Neural cell (in vitro differentiated cells): ENCODE results near the gene CPM. TPM values are rescaled to one million over a fixed set of nuclear protein-coding genes. Genes with fewer than 3 reads are reported as not detected.

Experiments
- H2AFZ ChIP-seq: fragments of 200-600, 300-800 bp; sonication (generic), shearing (Covaris generic); 2 replicates; pipeline ENCODE4 v1.6.0; 2014; ENCODE audit warnings: low read depth, mild to moderate bottlenecking, antibody characterized with exemption, low read length, moderate library complexity
- H3F3A ChIP-seq: fragments of 200-600 bp; shearing (Covaris generic); 2 replicates; pipeline ENCODE4 v1.6.1; 2016; ENCODE audit warnings: mild to moderate bottlenecking, moderate library complexity, mixed read lengths, antibody characterized with exemption, low read length; ENCODE audit not compliant: insufficient read depth, poor library complexity, severe bottlenecking
- H3K27ac ChIP-seq: fragments of 200-600, 300-800 bp; sonication (generic), shearing (Covaris generic); 2 replicates; pipeline ENCODE4 v1.5.1; 2014; ENCODE audit warnings: mild to moderate bottlenecking, low read length, moderate library complexity
- H3K27me3 ChIP-seq: fragments of 300-800, 200-600 bp; sonication (generic), shearing (Covaris generic); 2 replicates; pipeline ENCODE4 v1.6.0; 2014; ENCODE audit warnings: mild to moderate bottlenecking, low read depth, low read length, moderate library complexity; ENCODE audit not compliant: insufficient read depth
- H3K36me3 ChIP-seq: fragments of 300-800, 200-600 bp; sonication (generic), shearing (Covaris generic); 2 replicates; pipeline ENCODE4 v1.5.1; 2014; ENCODE audit warnings: mild to moderate bottlenecking, antibody characterized with exemption, low read length, moderate library complexity; ENCODE audit not compliant: insufficient read depth
- H3K4me2 ChIP-seq: fragments of 300-800, 200-600 bp; sonication (generic), shearing (Covaris generic); 2 replicates; pipeline ENCODE4 v1.6.0; 2014; ENCODE audit warnings: mild to moderate bottlenecking, low read length
- H3K4me3 ChIP-seq: fragments of 300-800, 200-600 bp; sonication (generic), shearing (Covaris generic); 2 replicates; pipeline ENCODE4 v1.5.1; 2014; ENCODE audit warnings: mild to moderate bottlenecking, low read length, moderate library complexity
- H3K79me2 ChIP-seq: fragments of 200-600 bp; shearing (Covaris generic); replicated peaks from 2 replicates; pipeline ENCODE4 v1.6.0; 2014; ENCODE audit warnings: mild to moderate bottlenecking, low read length, moderate library complexity; ENCODE audit not compliant: insufficient read depth
- H3K9ac ChIP-seq: fragments of 300-800, 200-600 bp; sonication (generic), shearing (Covaris generic); 2 replicates; pipeline ENCODE4 v1.6.1; 2016; ENCODE audit warnings: mild to moderate bottlenecking, low read length, mixed read lengths
- H3K9me2 ChIP-seq: fragments of 200-600 bp; shearing (Covaris generic); 2 replicates; pipeline ENCODE4 v1.6.1; 2016; ENCODE audit warnings: mild to moderate bottlenecking, low read length, mixed read lengths; ENCODE audit not compliant: insufficient read depth
- H3K9me3 ChIP-seq: fragments of 200-600, 300-800 bp; sonication (generic), shearing (Covaris generic); 2 replicates; pipeline ENCODE4 v1.6.1; 2016; ENCODE audit warnings: mild to moderate bottlenecking, mixed run types, low read length, moderate library complexity, mixed read lengths
- H4K20me1 ChIP-seq: fragments of 200-600 bp; shearing (Covaris generic); 2 replicates; pipeline ENCODE4 v1.6.1; 2016; ENCODE audit warnings: mild to moderate bottlenecking, mixed run types; ENCODE audit not compliant: insufficient read depth
- EP300 ChIP-seq: fragments of 450-650 bp; conservative IDR thresholded peaks from 2 replicates; pipeline ENCODE4 v1.6.1; 2014; ENCODE audit warnings: antibody characterized with exemption, mild to moderate bottlenecking, moderate library complexity; ENCODE audit not compliant: poor library complexity, severe bottlenecking
- EZH2 ChIP-seq: fragments of 200-600, 300-800 bp; shearing (Covaris generic), sonication (generic); IDR thresholded peaks from 2 replicates; pipeline ENCODE4 v1.6.1; 2014; ENCODE audit warnings: antibody characterized with exemption, low read length, borderline replicate concordance, mild to moderate bottlenecking; ENCODE audit not compliant: insufficient read depth, poor library complexity, severe bottlenecking
- MXI1 ChIP-seq: fragments of 450-650 bp; conservative IDR thresholded peaks from 2 replicates; pipeline ENCODE4 v1.6.1; 2014; ENCODE audit warnings: antibody characterized with exemption, mild to moderate bottlenecking; ENCODE audit not compliant: poor library complexity, severe bottlenecking
- POLR2AphosphoS5 ChIP-seq: IDR thresholded peaks from 2 replicates; pipeline ENCODE4 v1.6.1; 2012
- RAD21 ChIP-seq: fragments of 450-650 bp; conservative IDR thresholded peaks from 2 replicates; pipeline ENCODE4 v1.6.1; 2014; ENCODE audit warnings: antibody characterized with exemption, mild to moderate bottlenecking, moderate library complexity
- SMC3 ChIP-seq: fragments of 450-650 bp; conservative IDR thresholded peaks from 2 replicates; pipeline ENCODE4 v1.6.1; 2014; ENCODE audit warnings: antibody characterized with exemption, mild to moderate bottlenecking, moderate library complexity; ENCODE audit not compliant: poor library complexity
- TAF1 ChIP-seq: IDR thresholded peaks from 2 replicates; pipeline ENCODE4 v1.6.1; 2012; ENCODE audit warnings: low read depth
- polyA plus RNA-seq: library from polyadenylated mRNA; depleted of rRNA; stranded (reverse); fragments of >200 nt; gene quantifications from 2 replicates; pipeline ENCODE4 v1.2.3, GENCODE V29; 2014
- TF ChIP-seq, protein P1 (sequence below): fragments of 450-650 bp; IDR thresholded peaks from 2 replicates; pipeline ENCODE4 v1.5.1; 2014; ENCODE audit warnings: antibody characterized with exemption, mild to moderate bottlenecking, moderate library complexity; ENCODE audit not compliant: poor library complexity, severe bottlenecking
- TF ChIP-seq, protein P2 (sequence below): IDR thresholded peaks from 2 replicates; pipeline ENCODE4 v1.6.1; 2012; ENCODE audit warnings: borderline replicate concordance

CPM gene
- polyA plus RNA-seq, 1 donor from 2014 or later: not detected

GRCh38 chr12:68919581-68920239 lies 13.3 kb downstream of the CPM start:
- Histone ChIP-seq H3K36me3 (no peaks in the 10 kb centered on the region), H3K27ac (no peak overlapping the region), H2AFZ (no peak overlapping the region), H3K79me2 (no peaks in the 10 kb centered on the region), H4K20me1 (no peaks in the 10 kb centered on the region), H3K9me3 (no peaks in the 10 kb centered on the region), H3F3A (no peaks in the 10 kb centered on the region), H3K27me3 (no peaks in the 10 kb centered on the region), H3K4me2 (no peak overlapping the region), H3K9me2 (no peaks in the 10 kb centered on the region), H3K9ac (no peak overlapping the region), H3K4me3 (no peak overlapping the region)
- TF ChIP-seq MXI1 (no peak), EZH2 (no peak), RAD21 (no peak), SMC3 (no peak), POLR2AphosphoS5 (no peak), TAF1 (no peak), EP300 (no peak)
- TF ChIP-seq, protein P1, sequence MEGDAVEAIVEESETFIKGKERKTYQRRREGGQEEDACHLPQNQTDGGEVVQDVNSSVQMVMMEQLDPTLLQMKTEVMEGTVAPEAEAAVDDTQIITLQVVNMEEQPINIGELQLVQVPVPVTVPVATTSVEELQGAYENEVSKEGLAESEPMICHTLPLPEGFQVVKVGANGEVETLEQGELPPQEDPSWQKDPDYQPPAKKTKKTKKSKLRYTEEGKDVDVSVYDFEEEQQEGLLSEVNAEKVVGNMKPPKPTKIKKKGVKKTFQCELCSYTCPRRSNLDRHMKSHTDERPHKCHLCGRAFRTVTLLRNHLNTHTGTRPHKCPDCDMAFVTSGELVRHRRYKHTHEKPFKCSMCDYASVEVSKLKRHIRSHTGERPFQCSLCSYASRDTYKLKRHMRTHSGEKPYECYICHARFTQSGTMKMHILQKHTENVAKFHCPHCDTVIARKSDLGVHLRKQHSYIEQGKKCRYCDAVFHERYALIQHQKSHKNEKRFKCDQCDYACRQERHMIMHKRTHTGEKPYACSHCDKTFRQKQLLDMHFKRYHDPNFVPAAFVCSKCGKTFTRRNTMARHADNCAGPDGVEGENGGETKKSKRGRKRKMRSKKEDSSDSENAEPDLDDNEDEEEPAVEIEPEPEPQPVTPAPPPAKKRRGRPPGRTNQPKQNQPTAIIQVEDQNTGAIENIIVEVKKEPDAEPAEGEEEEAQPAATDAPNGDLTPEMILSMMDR: no peak
- TF ChIP-seq, protein P2, sequence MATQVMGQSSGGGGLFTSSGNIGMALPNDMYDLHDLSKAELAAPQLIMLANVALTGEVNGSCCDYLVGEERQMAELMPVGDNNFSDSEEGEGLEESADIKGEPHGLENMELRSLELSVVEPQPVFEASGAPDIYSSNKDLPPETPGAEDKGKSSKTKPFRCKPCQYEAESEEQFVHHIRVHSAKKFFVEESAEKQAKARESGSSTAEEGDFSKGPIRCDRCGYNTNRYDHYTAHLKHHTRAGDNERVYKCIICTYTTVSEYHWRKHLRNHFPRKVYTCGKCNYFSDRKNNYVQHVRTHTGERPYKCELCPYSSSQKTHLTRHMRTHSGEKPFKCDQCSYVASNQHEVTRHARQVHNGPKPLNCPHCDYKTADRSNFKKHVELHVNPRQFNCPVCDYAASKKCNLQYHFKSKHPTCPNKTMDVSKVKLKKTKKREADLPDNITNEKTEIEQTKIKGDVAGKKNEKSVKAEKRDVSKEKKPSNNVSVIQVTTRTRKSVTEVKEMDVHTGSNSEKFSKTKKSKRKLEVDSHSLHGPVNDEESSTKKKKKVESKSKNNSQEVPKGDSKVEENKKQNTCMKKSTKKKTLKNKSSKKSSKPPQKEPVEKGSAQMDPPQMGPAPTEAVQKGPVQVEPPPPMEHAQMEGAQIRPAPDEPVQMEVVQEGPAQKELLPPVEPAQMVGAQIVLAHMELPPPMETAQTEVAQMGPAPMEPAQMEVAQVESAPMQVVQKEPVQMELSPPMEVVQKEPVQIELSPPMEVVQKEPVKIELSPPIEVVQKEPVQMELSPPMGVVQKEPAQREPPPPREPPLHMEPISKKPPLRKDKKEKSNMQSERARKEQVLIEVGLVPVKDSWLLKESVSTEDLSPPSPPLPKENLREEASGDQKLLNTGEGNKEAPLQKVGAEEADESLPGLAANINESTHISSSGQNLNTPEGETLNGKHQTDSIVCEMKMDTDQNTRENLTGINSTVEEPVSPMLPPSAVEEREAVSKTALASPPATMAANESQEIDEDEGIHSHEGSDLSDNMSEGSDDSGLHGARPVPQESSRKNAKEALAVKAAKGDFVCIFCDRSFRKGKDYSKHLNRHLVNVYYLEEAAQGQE: no peak

DNA sequence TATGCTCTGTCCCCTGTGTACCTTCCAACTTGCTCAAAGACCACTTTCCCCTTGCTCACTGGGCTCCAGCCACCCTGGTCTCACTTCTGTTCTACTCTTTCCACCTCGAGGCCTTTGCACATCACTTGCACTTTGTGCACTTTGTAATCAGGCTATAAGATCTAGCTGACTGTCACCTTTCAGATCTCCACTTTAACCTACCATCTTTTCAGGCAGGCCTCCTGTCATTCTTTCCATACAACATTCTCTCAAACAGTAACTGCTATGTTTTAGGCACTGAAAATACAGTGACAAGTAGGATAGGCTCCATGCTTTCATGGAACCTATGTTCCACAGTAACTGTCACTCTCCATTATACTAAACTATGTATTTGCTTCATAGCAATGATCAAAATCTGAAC lies 14.0 kb downstream of the CPM start:
- Histone ChIP-seq H3K27me3 (no peaks in the 10 kb centered on the region), H3K27ac (no peak overlapping the region), H4K20me1 (no peaks in the 10 kb centered on the region), H3K9me2 (no peaks in the 10 kb centered on the region), H3K4me3 (no peak overlapping the region), H2AFZ (no peak overlapping the region), H3F3A (no peaks in the 10 kb centered on the region), H3K36me3 (no peaks in the 10 kb centered on the region), H3K9ac (no peak overlapping the region), H3K4me2 (no peak overlapping the region), H3K9me3 (no peaks in the 10 kb centered on the region), H3K79me2 (no peaks in the 10 kb centered on the region)
- no peak for TF ChIP-seq POLR2AphosphoS5
- no peak for TF ChIP-seq RAD21
- no peak for TF ChIP-seq MXI1
- no peak for TF ChIP-seq EZH2
- TF ChIP-seq, protein P1: no peak
- TF ChIP-seq SMC3: no peak
- TF ChIP-seq EP300: no peak
- no peak for TF ChIP-seq TAF1
- TF ChIP-seq, protein P2: no peak
